ENCODE measurements around the gene TMEM69.
"Not testable (repeated sequence)": the region's sequence is repeated elsewhere in the genome, so short reads cannot be mapped to it uniquely, and the experiment has no call there.

The TMEM69 gene

GRCh38 chr1:45687754-45688740, at the start of gene TMEM69:
TMEM69 (plus strand) TSS chr1:45688181; CDS start chr1:45691069, 2,888 bp downstream.
- DNase-seq (ENCODE audit: low spot score), result peak; percentile 78

- no peak for DNase-seq (ENCODE audit: low spot score)
These were observed 47.7 kb upstream of the TMEM69 start for GRCh38 chr1:45640293-45640692.

- no peak for DNase-seq (ENCODE audit: low spot score)
These were observed 44.7 kb upstream of the TMEM69 start for GRCh38 chr1:45643321-45643720.

GRCh38 chr1:45643978-45644377, 44.0 kb upstream of the TMEM69 start:
- DNase-seq (ENCODE audit: low spot score), result no peak

- no peak for DNase-seq (ENCODE audit: low spot score)
These were observed 43.3 kb upstream of the TMEM69 start for GRCh38 chr1:45644661-45645060.

- no peak for DNase-seq (ENCODE audit: low spot score)
These were observed 40.5 kb upstream of the TMEM69 start for GRCh38 chr1:45647248-45648021.

- DNase-seq (ENCODE audit: low spot score), result no peak
These were observed 33.3 kb upstream of the TMEM69 start for GRCh38 chr1:45654540-45655280.

- no peak for DNase-seq (ENCODE audit: low spot score)
These were observed 31.3 kb upstream of the TMEM69 start for GRCh38 chr1:45656573-45657226.

GRCh38 chr1:45658171-45658570, 29.8 kb upstream of the TMEM69 start:
- no peak for DNase-seq (ENCODE audit: low spot score)

GRCh38 chr1:45659222-45659621, 28.8 kb upstream of the TMEM69 start:
- no peak for DNase-seq (ENCODE audit: low spot score)

GRCh38 chr1:45660336-45660735, 27.6 kb upstream of the TMEM69 start:
- DNase-seq (ENCODE audit: low spot score), result no peak

- no peak for DNase-seq (ENCODE audit: low spot score)
These were observed 21.1 kb upstream of the TMEM69 start for GRCh38 chr1:45666836-45667235.

- no peak for DNase-seq (ENCODE audit: low spot score)
These were observed 20.5 kb upstream of the TMEM69 start for GRCh38 chr1:45667321-45668111.

GRCh38 chr1:45668526-45668925, 19.5 kb upstream of the TMEM69 start:
- no peak for DNase-seq (ENCODE audit: low spot score)

GRCh38 chr1:45669379-45669778, 18.6 kb upstream of the TMEM69 start:
- DNase-seq (ENCODE audit: low spot score), result no peak

GRCh38 chr1:45669859-45670655, 17.9 kb upstream of the TMEM69 start:
- DNase-seq (ENCODE audit: low spot score), result no peak

GRCh38 chr1:45673956-45674355, 14.0 kb upstream of the TMEM69 start:
- no peak for DNase-seq (ENCODE audit: low spot score)

- no peak for DNase-seq (ENCODE audit: low spot score)
These were observed 13.5 kb upstream of the TMEM69 start for GRCh38 chr1:45674478-45674877.

- DNase-seq (ENCODE audit: low spot score), result not testable (repeated sequence)
These were observed 11.4 kb upstream of the TMEM69 start for GRCh38 chr1:45676553-45676952.

GRCh38 chr1:45677751-45678245, 10.2 kb upstream of the TMEM69 start:
- DNase-seq (ENCODE audit: low spot score), result no peak
